ENCODE measurements around the gene CPED1.

GRCh38 chr7:121272676-121273075, 284.2 kb downstream of the CPED1 start:
- no peak for TF ChIP-seq CTCF (conservative IDR thresholded peaks at IDR 0.05; ENCODE audit: low read depth, low read length)
- no peak for TF ChIP-seq EZH2 (IDR thresholded peaks at IDR 0.05; ENCODE audit: low read length, unreplicated experiment)

Measured in PC-3 (cell line).